ENCODE results near the gene PIP4K2A.
A peak's percentile ranks its signal among the peaks of the same experiment; 100 is the strongest.

The PIP4K2A gene

DNA sequence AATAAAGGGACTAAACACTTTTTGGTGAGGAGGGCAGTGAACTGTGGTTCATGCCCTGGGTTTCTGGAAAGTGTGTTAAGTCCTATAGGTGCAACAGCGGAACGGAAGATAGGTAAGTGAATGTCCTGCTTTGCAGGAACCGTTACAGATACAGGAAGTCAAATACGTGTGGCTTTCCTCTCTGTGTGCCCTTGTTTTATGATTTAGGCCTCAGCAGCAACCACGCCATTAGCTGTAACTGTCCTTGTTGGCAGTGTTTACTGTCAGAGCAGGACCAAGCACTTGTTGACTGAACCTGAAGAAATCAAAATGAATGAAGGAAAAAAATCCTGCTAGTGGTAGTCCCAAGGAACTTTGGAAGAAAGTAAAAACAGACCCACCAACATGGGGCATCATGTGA, 150.3 kb downstream of the PIP4K2A start:
- H3K36me3 ChIP-seq (ENCODE audit: control insufficient read depth, insufficient read depth, low read length) = no peaks in the 10 kb centered on the region

DNA sequence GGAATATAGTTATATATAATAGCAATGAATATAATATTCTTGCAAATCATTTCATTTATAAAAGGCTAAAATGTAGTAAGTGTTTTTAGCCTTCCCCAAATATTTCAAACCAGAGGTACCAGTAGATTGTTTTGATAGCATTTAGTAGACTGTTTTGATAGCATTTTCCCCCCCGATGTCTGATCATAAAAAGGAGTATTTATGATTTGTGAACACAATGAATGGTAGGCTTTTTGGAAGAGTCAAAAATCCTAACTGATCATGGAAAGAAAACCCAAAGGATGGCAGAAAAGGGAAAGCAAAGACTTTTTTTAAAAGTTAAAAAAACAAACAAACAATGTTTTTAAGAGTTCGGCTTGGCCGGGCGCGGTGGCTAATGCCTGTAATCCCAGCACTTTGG, 152.5 kb downstream of the PIP4K2A start:
- Histone ChIP-seq H3K36me3 (ENCODE audit: control insufficient read depth, insufficient read depth, low read length) (no peaks in the 10 kb centered on the region), H3K9me3 (ENCODE audit: control insufficient read depth, low read length) (no peaks in the 10 kb centered on the region), H3K9ac (ENCODE audit: low read length) (no peak overlapping the region), H3K4me1 (ENCODE audit: control insufficient read depth, insufficient read depth, low read length) (peaks cover 3% of the 10 kb centered on the region), H3K4me3 (ENCODE audit: low read length) (no peak overlapping the region), H3K27me3 (ENCODE audit: control insufficient read depth, insufficient read depth, low read length) (no peaks in the 10 kb centered on the region)

More for the DNA sequence above, 150.3 kb downstream of the PIP4K2A start:
- Histone ChIP-seq H3K9me3 (ENCODE audit: control insufficient read depth, low read length) (no peaks in the 10 kb centered on the region), H3K4me1 (ENCODE audit: control insufficient read depth, insufficient read depth, low read length) (peaks cover 3% of the 10 kb centered on the region), H3K27me3 (ENCODE audit: control insufficient read depth, insufficient read depth, low read length) (no peaks in the 10 kb centered on the region), H3K4me3 (ENCODE audit: low read length) (no peak overlapping the region), H3K9ac (ENCODE audit: low read length) (no peak overlapping the region)

DNA sequence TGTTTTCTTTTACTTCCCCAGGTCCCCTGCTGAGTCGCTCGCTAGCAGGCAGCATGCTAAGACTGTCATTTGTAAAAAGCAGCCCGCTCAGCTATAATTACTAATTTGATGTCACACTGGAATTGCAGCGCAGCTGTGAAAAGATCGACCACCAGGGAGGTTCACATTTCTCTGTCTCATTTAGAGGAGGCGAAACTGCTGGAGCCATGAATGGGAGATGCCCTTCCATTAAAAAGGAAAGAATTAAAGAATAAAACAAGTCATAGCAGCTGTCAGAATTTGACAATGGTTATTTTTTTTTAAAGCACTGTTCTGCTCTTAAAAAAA, 153.5 kb downstream of the PIP4K2A start:
- Histone ChIP-seq H3K9ac (ENCODE audit: low read length) (no peak overlapping the region), H3K4me3 (ENCODE audit: low read length) (no peak overlapping the region), H3K27me3 (ENCODE audit: control insufficient read depth, insufficient read depth, low read length) (no peaks in the 10 kb centered on the region), H3K9me3 (ENCODE audit: control insufficient read depth, low read length) (no peaks in the 10 kb centered on the region), H3K4me1 (ENCODE audit: control insufficient read depth, insufficient read depth, low read length) (peaks cover 3% of the 10 kb centered on the region), H3K36me3 (ENCODE audit: control insufficient read depth, insufficient read depth, low read length) (no peaks in the 10 kb centered on the region)

- no peak overlapping the region for H3K9ac ChIP-seq (ENCODE audit: low read length)
- no peak overlapping the region for H3K4me3 ChIP-seq (ENCODE audit: low read length)
- H3K27me3 ChIP-seq (ENCODE audit: control insufficient read depth, insufficient read depth, low read length) = no peaks in the 10 kb centered on the region
- H3K9me3 ChIP-seq (ENCODE audit: control insufficient read depth, low read length) = no peaks in the 10 kb centered on the region
- H3K36me3 ChIP-seq (ENCODE audit: control insufficient read depth, insufficient read depth, low read length) = no peaks in the 10 kb centered on the region
- H3K4me1 ChIP-seq (ENCODE audit: control insufficient read depth, insufficient read depth, low read length) = peaks cover 3% of the 10 kb centered on the region
Measured at GRCh38 chr10:22560096-22560912, 154.1 kb downstream of the PIP4K2A start.

DNA sequence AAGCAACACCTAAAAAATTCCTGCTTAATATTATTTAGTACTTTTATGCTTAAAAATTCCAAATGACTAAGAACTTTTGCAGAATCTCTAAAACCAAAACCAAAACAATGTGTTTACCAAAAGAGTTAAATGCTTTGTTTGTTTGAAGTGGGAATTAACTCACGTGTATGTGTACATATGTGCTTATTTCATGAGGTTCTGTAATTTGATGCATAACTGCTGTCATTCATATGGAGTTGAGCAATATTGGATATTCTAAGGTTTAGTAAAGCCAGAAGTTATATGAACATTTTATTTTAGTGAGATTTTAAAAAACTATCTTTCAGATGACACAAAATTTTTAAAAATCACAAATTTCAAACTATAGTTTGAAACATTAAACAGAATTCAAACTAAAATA, 157.1 kb downstream of the PIP4K2A start:
- Histone ChIP-seq H3K4me1 (ENCODE audit: control insufficient read depth, insufficient read depth, low read length) (peaks cover 8% of the 10 kb centered on the region), H3K9me3 (ENCODE audit: control insufficient read depth, low read length) (no peaks in the 10 kb centered on the region), H3K4me3 (ENCODE audit: low read length) (no peak overlapping the region), H3K36me3 (ENCODE audit: control insufficient read depth, insufficient read depth, low read length) (no peaks in the 10 kb centered on the region), H3K27me3 (ENCODE audit: control insufficient read depth, insufficient read depth, low read length) (no peaks in the 10 kb centered on the region), H3K9ac (ENCODE audit: low read length) (no peak overlapping the region)

- H3K4me1 ChIP-seq (ENCODE audit: control insufficient read depth, insufficient read depth, low read length) = peaks cover 8% of the 10 kb centered on the region
- H3K36me3 ChIP-seq (ENCODE audit: control insufficient read depth, insufficient read depth, low read length) = no peaks in the 10 kb centered on the region
- no peak overlapping the region for H3K4me3 ChIP-seq (ENCODE audit: low read length)
- no peaks in the 10 kb centered on the region for H3K27me3 ChIP-seq (ENCODE audit: control insufficient read depth, insufficient read depth, low read length)
- no peaks in the 10 kb centered on the region for H3K9me3 ChIP-seq (ENCODE audit: control insufficient read depth, low read length)
- H3K9ac ChIP-seq (ENCODE audit: low read length) = no peak overlapping the region
Measured at GRCh38 chr10:22556774-22557173, 157.6 kb downstream of the PIP4K2A start.

GRCh38 chr10:22554461-22555182, 159.8 kb downstream of the PIP4K2A start:
- no peak overlapping the region for H3K4me3 ChIP-seq (ENCODE audit: low read length)
- H3K9me3 ChIP-seq (ENCODE audit: control insufficient read depth, low read length) = no peaks in the 10 kb centered on the region
- H3K27me3 ChIP-seq (ENCODE audit: control insufficient read depth, insufficient read depth, low read length) = no peaks in the 10 kb centered on the region
- no peaks in the 10 kb centered on the region for H3K36me3 ChIP-seq (ENCODE audit: control insufficient read depth, insufficient read depth, low read length)
- H3K4me1 ChIP-seq (ENCODE audit: control insufficient read depth, insufficient read depth, low read length) = peaks cover 5% of the 10 kb centered on the region
- peak overlapping the region; percentile 33 for H3K9ac ChIP-seq (ENCODE audit: low read length)

DNA sequence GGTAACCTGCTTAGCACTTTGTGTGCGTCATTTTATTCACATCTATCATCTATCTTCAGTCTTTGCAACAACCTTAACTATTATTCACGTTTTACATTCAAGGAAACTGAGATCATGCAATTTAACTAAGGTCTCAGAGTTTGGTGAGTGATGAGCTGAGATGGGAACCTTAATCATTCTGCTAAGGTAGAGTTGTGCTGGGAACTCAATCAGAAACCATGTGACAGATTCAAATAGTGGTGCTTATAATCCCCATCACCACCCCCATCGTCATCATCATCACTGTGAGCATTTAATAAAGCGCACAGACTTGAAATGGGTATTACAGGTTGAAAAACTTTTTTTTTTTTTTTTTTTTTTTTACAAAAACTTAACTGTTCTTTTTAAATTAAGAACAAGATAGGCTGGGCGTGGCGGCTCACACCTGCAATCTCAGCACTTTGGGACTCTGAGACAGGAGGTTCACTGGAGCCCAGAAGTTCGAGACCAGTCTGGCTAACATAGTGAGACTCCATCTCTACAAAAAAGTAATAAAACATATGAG, 160.9 kb downstream of the PIP4K2A start:
- H3K9ac ChIP-seq (ENCODE audit: low read length) = no peak overlapping the region
- H3K36me3 ChIP-seq (ENCODE audit: control insufficient read depth, insufficient read depth, low read length) = no peaks in the 10 kb centered on the region
- no peaks in the 10 kb centered on the region for H3K9me3 ChIP-seq (ENCODE audit: control insufficient read depth, low read length)
- no peak overlapping the region for H3K4me3 ChIP-seq (ENCODE audit: low read length)
- H3K4me1 ChIP-seq (ENCODE audit: control insufficient read depth, insufficient read depth, low read length) = peaks cover 5% of the 10 kb centered on the region
- H3K27me3 ChIP-seq (ENCODE audit: control insufficient read depth, insufficient read depth, low read length) = no peaks in the 10 kb centered on the region

DNA sequence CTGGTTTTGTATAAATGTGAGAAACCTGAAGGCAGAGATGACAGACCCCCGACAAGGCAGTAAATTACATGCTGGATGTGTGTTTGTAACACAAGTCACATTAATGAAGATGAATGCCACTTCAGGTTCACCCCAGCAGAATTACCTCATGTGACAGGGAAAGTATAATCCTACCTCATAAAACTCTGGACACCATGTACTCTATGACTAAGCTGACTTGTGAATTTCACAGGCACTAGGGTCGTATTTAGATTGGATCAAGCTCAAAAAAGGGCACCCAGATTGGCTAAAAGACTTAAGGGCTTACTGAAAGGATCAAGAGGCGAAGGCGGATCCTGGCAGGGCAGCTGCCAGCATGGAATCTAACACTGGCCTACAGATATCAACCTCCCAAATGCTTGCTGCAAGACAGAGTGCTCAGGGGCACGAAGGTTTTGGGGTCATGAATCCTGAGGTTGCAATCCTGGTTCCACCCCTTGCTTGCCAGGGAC, 161.4 kb downstream of the PIP4K2A start:
- H3K9ac ChIP-seq (ENCODE audit: low read length) = no peak overlapping the region
- no peaks in the 10 kb centered on the region for H3K9me3 ChIP-seq (ENCODE audit: control insufficient read depth, low read length)
- no peaks in the 10 kb centered on the region for H3K36me3 ChIP-seq (ENCODE audit: control insufficient read depth, insufficient read depth, low read length)
- peaks cover 5% of the 10 kb centered on the region for H3K4me1 ChIP-seq (ENCODE audit: control insufficient read depth, insufficient read depth, low read length)
- H3K4me3 ChIP-seq (ENCODE audit: low read length) = no peak overlapping the region
- no peaks in the 10 kb centered on the region for H3K27me3 ChIP-seq (ENCODE audit: control insufficient read depth, insufficient read depth, low read length)

- Histone ChIP-seq H3K27me3 (ENCODE audit: control insufficient read depth, insufficient read depth, low read length) (no peaks in the 10 kb centered on the region), H3K4me3 (ENCODE audit: low read length) (no peak overlapping the region), H3K9me3 (ENCODE audit: control insufficient read depth, low read length) (no peaks in the 10 kb centered on the region), H3K9ac (ENCODE audit: low read length) (no peak overlapping the region), H3K4me1 (ENCODE audit: control insufficient read depth, insufficient read depth, low read length) (peaks cover 5% of the 10 kb centered on the region), H3K36me3 (ENCODE audit: control insufficient read depth, insufficient read depth, low read length) (no peaks in the 10 kb centered on the region)
Measured at GRCh38 chr10:22551681-22552365, 162.6 kb downstream of the PIP4K2A start.

DNA sequence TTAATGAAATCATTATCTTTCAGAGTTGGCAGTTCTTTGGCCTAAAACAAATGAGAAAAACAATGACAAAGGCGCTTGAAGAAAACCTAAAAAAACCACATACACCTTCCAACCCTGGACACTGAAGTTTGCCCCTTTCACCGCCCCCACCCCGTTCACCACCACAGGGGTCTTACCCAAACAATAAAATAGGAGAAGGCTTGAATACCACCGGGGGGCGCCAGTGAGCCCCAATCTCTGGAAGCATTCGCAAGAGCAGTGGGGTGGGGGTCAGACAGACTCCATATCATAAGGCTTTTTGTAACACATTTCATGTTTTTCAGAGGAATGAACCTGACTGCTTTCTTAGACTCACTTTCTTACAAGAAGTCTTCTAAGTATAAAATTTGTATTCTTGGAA, 163.6 kb downstream of the PIP4K2A start:
- Histone ChIP-seq H3K4me1 (ENCODE audit: control insufficient read depth, insufficient read depth, low read length) (peaks cover 5% of the 10 kb centered on the region), H3K4me3 (ENCODE audit: low read length) (no peak overlapping the region), H3K36me3 (ENCODE audit: control insufficient read depth, insufficient read depth, low read length) (no peaks in the 10 kb centered on the region), H3K9ac (ENCODE audit: low read length) (no peak overlapping the region), H3K9me3 (ENCODE audit: control insufficient read depth, low read length) (no peaks in the 10 kb centered on the region), H3K27me3 (ENCODE audit: control insufficient read depth, insufficient read depth, low read length) (no peaks in the 10 kb centered on the region)

DNA sequence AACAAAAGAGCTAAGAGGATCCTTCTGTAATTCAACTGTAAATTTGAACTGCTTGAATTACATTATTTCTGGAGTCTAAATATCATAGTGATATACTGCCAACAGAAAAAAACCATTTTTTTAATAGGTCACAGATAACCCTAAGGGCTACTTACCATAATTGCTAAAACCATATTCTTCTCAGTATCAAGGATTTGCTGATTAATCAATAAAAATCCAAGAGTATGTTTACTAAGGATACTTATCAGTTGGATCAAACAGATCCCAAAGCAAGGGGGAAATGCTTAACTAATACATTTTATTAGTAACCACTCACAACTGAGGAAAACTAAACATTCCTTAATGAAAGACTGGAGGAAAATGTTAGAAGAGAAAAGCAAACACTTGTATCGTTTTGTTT, 166.0 kb downstream of the PIP4K2A start:
- Histone ChIP-seq H3K4me1 (ENCODE audit: control insufficient read depth, insufficient read depth, low read length) (no peaks in the 10 kb centered on the region), H3K4me3 (ENCODE audit: low read length) (no peak overlapping the region), H3K27me3 (ENCODE audit: control insufficient read depth, insufficient read depth, low read length) (no peaks in the 10 kb centered on the region), H3K9ac (ENCODE audit: low read length) (no peak overlapping the region), H3K9me3 (ENCODE audit: control insufficient read depth, low read length) (no peaks in the 10 kb centered on the region), H3K36me3 (ENCODE audit: control insufficient read depth, insufficient read depth, low read length) (no peaks in the 10 kb centered on the region)

All from mucosa of stomach (tissue), 1 donor.